Measurements from ENCODE around the gene CFAP68.

- TF ChIP-seq CTCF (IDR thresholded peaks at IDR 0.05) (no peak), POLR2A (IDR thresholded peaks at IDR 0.05) (no peak)
These were observed 33.9 kb downstream of the CFAP68 start for GRCh38 chr11:111913031-111913861.

Measured in heart left ventricle (tissue), 13 donors.